ENCODE data around the gene HECTD4. TPM values are rescaled to one million over a fixed set of nuclear protein-coding genes. Genes with fewer than 3 reads are reported as not detected.

Gene HECTD4
- total RNA-seq, 1 donor from 2014 or later: 40.7 TPM

GRCh38 chr12:112307317-112308011, 74.8 kb downstream of the HECTD4 start:
- Mint-ChIP-seq H3K27me3 (ENCODE audit: low read depth) (no peaks in the 10 kb centered on the region), H3K4me1 (ENCODE audit: low read depth) (peaks cover 19% of the 10 kb centered on the region), H3K9me3 (ENCODE audit: low read depth) (no peaks in the 10 kb centered on the region), H3K36me3 (ENCODE audit: low read depth) (peaks cover 21% of the 10 kb centered on the region), H3K4me3 (ENCODE audit: unreplicated experiment) (no peak overlapping the region), H3K27ac (ENCODE audit: unreplicated experiment) (no peak overlapping the region)
- no peak for TF ChIP-seq CTCF (IDR thresholded peaks at IDR 0.05)
- no peak for DNase-seq (ENCODE audit: low spot score)

GRCh38 chr12:112305951-112306350, 76.3 kb downstream of the HECTD4 start:
- DNase-seq (ENCODE audit: low spot score): no peak
- no peak for TF ChIP-seq CTCF (IDR thresholded peaks at IDR 0.05)
- Mint-ChIP-seq H3K36me3 (ENCODE audit: low read depth) (peaks cover 19% of the 10 kb centered on the region), H3K27ac (ENCODE audit: unreplicated experiment) (no peak overlapping the region), H3K27me3 (ENCODE audit: low read depth) (no peaks in the 10 kb centered on the region), H3K9me3 (ENCODE audit: low read depth) (no peaks in the 10 kb centered on the region), H3K4me1 (ENCODE audit: low read depth) (peaks cover 19% of the 10 kb centered on the region), H3K4me3 (ENCODE audit: unreplicated experiment) (no peak overlapping the region)

GRCh38 chr12:112304436-112304835, 77.8 kb downstream of the HECTD4 start:
- no peak for DNase-seq (ENCODE audit: low spot score)
- H3K4me3 Mint-ChIP-seq (ENCODE audit: unreplicated experiment): no peak overlapping the region
- H3K9me3 Mint-ChIP-seq (ENCODE audit: low read depth): no peaks in the 10 kb centered on the region
- no peak overlapping the region for H3K27ac Mint-ChIP-seq (ENCODE audit: unreplicated experiment)
- TF ChIP-seq CTCF (IDR thresholded peaks at IDR 0.05): no peak
- H3K36me3 Mint-ChIP-seq (ENCODE audit: low read depth): peaks cover 19% of the 10 kb centered on the region
- peaks cover 11% of the 10 kb centered on the region for H3K4me1 Mint-ChIP-seq (ENCODE audit: low read depth)
- H3K27me3 Mint-ChIP-seq (ENCODE audit: low read depth): no peaks in the 10 kb centered on the region

GRCh38 chr12:112303799-112304198, 78.4 kb downstream of the HECTD4 start:
- H3K9me3 Mint-ChIP-seq (ENCODE audit: low read depth): no peaks in the 10 kb centered on the region
- no peak for DNase-seq (ENCODE audit: low spot score)
- peaks cover 15% of the 10 kb centered on the region for H3K36me3 Mint-ChIP-seq (ENCODE audit: low read depth)
- H3K4me1 Mint-ChIP-seq (ENCODE audit: low read depth): peaks cover 10% of the 10 kb centered on the region
- no peak overlapping the region for H3K27ac Mint-ChIP-seq (ENCODE audit: unreplicated experiment)
- no peak for TF ChIP-seq CTCF (IDR thresholded peaks at IDR 0.05)
- H3K4me3 Mint-ChIP-seq (ENCODE audit: unreplicated experiment): no peak overlapping the region
- no peaks in the 10 kb centered on the region for H3K27me3 Mint-ChIP-seq (ENCODE audit: low read depth)

GRCh38 chr12:112303004-112303403, 79.2 kb downstream of the HECTD4 start:
- Mint-ChIP-seq H3K36me3 (ENCODE audit: low read depth) (peaks cover 13% of the 10 kb centered on the region), H3K27me3 (ENCODE audit: low read depth) (no peaks in the 10 kb centered on the region), H3K9me3 (ENCODE audit: low read depth) (no peaks in the 10 kb centered on the region), H3K4me3 (ENCODE audit: unreplicated experiment) (no peak overlapping the region), H3K4me1 (ENCODE audit: low read depth) (peaks cover 6% of the 10 kb centered on the region), H3K27ac (ENCODE audit: unreplicated experiment) (no peak overlapping the region)
- DNase-seq (ENCODE audit: low spot score): no peak
- no peak for TF ChIP-seq CTCF (IDR thresholded peaks at IDR 0.05)
